ENCODE results near the gene STX1A. TPM values are rescaled to one million over a fixed set of nuclear protein-coding genes. Genes with fewer than 3 reads are reported as not detected.

The STX1A gene
- total and polyA plus RNA-seq, 2 of the 8 experiments (the other 6 are each of a cell fraction or from before 2014, with no cell fraction given) = 13.5 to 17.5 TPM

- CTCF ChIA-PET (ENCODE audit: partially characterized antibody) = interaction anchor here (0.6 to 7.4 kb wide), 11 partner anchors 8 to 454 kb away, joined by 3 to 57 read pairs (median 3); no protein-coding TSS in a partner anchor
- H3K79me2 ChIP-seq (ENCODE audit: control insufficient read depth in 1 of 2, insufficient read depth in 2 of 2, low read length in 2 of 2) = no peaks in the 10 kb centered on the region
Measured at GRCh38 chr7:73717025-73717807, 2.3 kb downstream of the STX1A start.

More at GRCh38 chr7:73717025-73717807, 2.3 kb downstream of the STX1A start:
- H3K79me1 ChIP-seq (ENCODE audit: low read depth, low read length) = peaks cover 8% of the 10 kb centered on the region
- no peak overlapping the region for H4K91ac ChIP-seq (replicated peaks; ENCODE audit: insufficient read length, low read length)
- no peak overlapping the region for H3K4me2 ChIP-seq (ENCODE audit: insufficient read depth in 1 of 2, low read depth in 2 of 2, low read length in 2 of 2)
- POLR2A ChIA-PET (ENCODE audit: partially characterized antibody) = interaction anchor here (0.6 to 2.0 kb wide), 4 partner anchors 9 to 708 kb away, joined by 3 to 7 read pairs (median 4); no protein-coding TSS in a partner anchor
- no peak overlapping the region for H2BK120ac ChIP-seq (replicated peaks; ENCODE audit: low read depth, low read length)
- H4K20me1 ChIP-seq (replicated peaks in 1 of 2; ENCODE audit: control insufficient read depth in 1 of 2, insufficient read depth in 2 of 2, low read length in 2 of 2) = peaks cover 10 to 11% of the 10 kb centered on the region in 2 experiments
- no peak overlapping the region for H4K5ac ChIP-seq (ENCODE audit: insufficient read length, low read depth, low read length)
- H3K23ac ChIP-seq (ENCODE audit: insufficient read length) = no peak overlapping the region
- no peak overlapping the region for H2AK5ac ChIP-seq (ENCODE audit: low read depth, low read length)
- no peak overlapping the region for H3K27ac ChIP-seq (ENCODE audit: low read depth, low read length)
- H3K27me3 ChIP-seq (replicated peaks in 1 of 4; ENCODE audit: control insufficient read depth in 3 of 4, extremely low read depth in 1 of 4, insufficient read depth in 3 of 4, low read length in 3 of 4) = peaks cover 0 to 18% (median 13%) of the 10 kb centered on the region in 4 experiments; a peak in 5 of 7 replicates
- no peak overlapping the region for H2BK12ac ChIP-seq (ENCODE audit: low read depth, low read length)
- H3K36me3 ChIP-seq (ENCODE audit: control insufficient read depth in 2 of 4, insufficient read depth in 4 of 4, low read length in 3 of 4) = no peaks in the 10 kb centered on the region
- peaks cover 3% of the 10 kb centered on the region; the same call in 1 of the 2 replicates for H3K23me2 ChIP-seq (ENCODE audit: low read depth, low read length)
- no peak overlapping the region for H2AFZ ChIP-seq (ENCODE audit: low read length)
- FAIRE-seq (no peak), DNase-seq (ENCODE audit: low read depth in 1 of 2, low spot score in 2 of 2) (no peak)
- H3K4me3 ChIP-seq (ENCODE audit: extremely low read depth in 1 of 4, insufficient read depth in 2 of 4, low read depth in 3 of 4, low read length in 4 of 4) = no peak overlapping the region
- H3K4ac ChIP-seq (replicated peaks; ENCODE audit: insufficient read length, low read depth, low read length) = no peak overlapping the region
- H3K9me3 ChIP-seq (ENCODE audit: insufficient read depth in 2 of 2, low read depth in 1 of 2, low read length in 1 of 2) = no peaks in the 10 kb centered on the region
- no peak overlapping the region for H3K9ac ChIP-seq (replicated peaks in 1 of 4; ENCODE audit: extremely low read depth in 1 of 4, low read depth in 3 of 4, low read length in 3 of 4)
- H3K14ac ChIP-seq (ENCODE audit: insufficient read length) = no peak overlapping the region
- no peak overlapping the region for H3K56ac ChIP-seq (replicated peaks; ENCODE audit: insufficient read length, low read depth, low read length)
- H2BK5ac ChIP-seq (ENCODE audit: low read depth, low read length) = no peak overlapping the region
- H3K18ac ChIP-seq (ENCODE audit: extremely low read depth, low read length) = no peak overlapping the region
- H2BK20ac ChIP-seq (ENCODE audit: low read length) = no peak overlapping the region
- H3K4me1 ChIP-seq (replicated peaks in 1 of 4; ENCODE audit: control insufficient read depth in 3 of 4, insufficient read depth in 4 of 4, low read length in 3 of 4) = no peaks in the 10 kb centered on the region; a peak in 3 of 7 replicates
- H4K8ac ChIP-seq (ENCODE audit: extremely low read depth, insufficient read depth, low read length) = no peak overlapping the region
- 88% methylated on average over 6 of the region's 13 CpGs; no CpG with 5 or more reads in 1 of the 2 experiments for WGBS, 2 experiments (ENCODE audit: extremely low coverage in 1 of 2, insufficient coverage in 1 of 2, insufficient read length in 1 of 2, insufficient replicate concordance in 2 of 2, low coverage in 1 of 2, low lambda C conversion rate in 2 of 2, missing lambda C conversion rate in 1 of 2)
- TF ChIP-seq, protein P1, sequence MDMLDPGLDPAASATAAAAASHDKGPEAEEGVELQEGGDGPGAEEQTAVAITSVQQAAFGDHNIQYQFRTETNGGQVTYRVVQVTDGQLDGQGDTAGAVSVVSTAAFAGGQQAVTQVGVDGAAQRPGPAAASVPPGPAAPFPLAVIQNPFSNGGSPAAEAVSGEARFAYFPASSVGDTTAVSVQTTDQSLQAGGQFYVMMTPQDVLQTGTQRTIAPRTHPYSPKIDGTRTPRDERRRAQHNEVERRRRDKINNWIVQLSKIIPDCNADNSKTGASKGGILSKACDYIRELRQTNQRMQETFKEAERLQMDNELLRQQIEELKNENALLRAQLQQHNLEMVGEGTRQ (IDR thresholded peaks at IDR 0.05; ENCODE audit: low read length) = no peak
- no peak for TF ChIP-seq YY1 (IDR thresholded peaks at IDR 0.05; ENCODE audit: low read depth, low read length)
- TF ChIP-seq SIX5 (IDR thresholded peaks at IDR 0.05; ENCODE audit: low read depth, low read length) = no peak
- no peak for TF ChIP-seq TEAD4 (IDR thresholded peaks at IDR 0.05; ENCODE audit: low read depth, low read length)
- no peak for TF ChIP-seq CEBPB (IDR thresholded peaks at IDR 0.05; ENCODE audit: low read depth, low read length)
- no peak for TF ChIP-seq GABPA (IDR thresholded peaks at IDR 0.05; ENCODE audit: borderline replicate concordance, insufficient read depth, low read length)
- no peak for TF ChIP-seq POLR2A (IDR thresholded peaks at IDR 0.05; ENCODE audit: control extremely low read depth in 1 of 2, low read depth in 2 of 2, low read length in 2 of 2)
- no peak for TF ChIP-seq SRF (IDR thresholded peaks at IDR 0.05; ENCODE audit: low read depth, low read length)
- no peak for TF ChIP-seq POLR2AphosphoS5 (IDR thresholded peaks at IDR 0.05; ENCODE audit: low read depth, low read length)
- no peak for TF ChIP-seq EP300 (IDR thresholded peaks at IDR 0.05; ENCODE audit: borderline replicate concordance in 1 of 2, low read depth in 2 of 2, low read length in 2 of 2)
- TF ChIP-seq CHD2 (IDR thresholded peaks at IDR 0.05; ENCODE audit: low read length) = no peak
- H2BK15ac ChIP-seq (ENCODE audit: low read length) = no peak overlapping the region

All from H1 (cell line).